HepG2 (cell line): Measurements from ENCODE around the gene STUB1. TPM values are rescaled to one million over a fixed set of nuclear protein-coding genes. Genes with fewer than 3 reads are reported as not detected.

Experiments used
- ASH2L ChIP-seq: fragments of 300-600, 200-600 bp; sonication (generic); IDR thresholded peaks from 2 replicates; pipeline ENCODE4 v1.7.0; 2017; ENCODE audit warnings: low read depth, mild to moderate bottlenecking, moderate library complexity, mixed read lengths, low read length; ENCODE audit not compliant: insufficient read length
- ATF1 ChIP-seq: IDR thresholded peaks from 2 replicates; pipeline ENCODE4 v1.6.1; 2016; ENCODE audit warnings: mild to moderate bottlenecking, control low read depth
- ATF4 ChIP-seq, 2 experiments: fragments of 450-650 bp in 1 of 2; sonication (generic) in 1 of 2; formaldehyde crosslinking; IDR thresholded peaks; 2 replicates each; pipeline versions ENCODE4 v1.5.0 to v1.8.0; 2020 to 2022; ENCODE audit warnings: mild to moderate bottlenecking in 1 of 2, missing genetic modification reagents in 1 of 2
- ATF7 ChIP-seq, 2 experiments: fragments of 450-650 bp in 1 of 2; sonication (generic) in 1 of 2; formaldehyde crosslinking in 1 of 2; IDR thresholded peaks; 2 replicates each; pipeline versions ENCODE4 v1.4.0 to v1.6.1; 2016 to 2020; ENCODE audit warnings: antibody characterized with exemption in 1 of 2, mild to moderate bottlenecking in 1 of 2, missing genetic modification reagents in 1 of 2
- CREM ChIP-seq, 2 experiments: sonication (generic) in 1 of 2; formaldehyde crosslinking in 1 of 2; IDR thresholded peaks; 2 replicates each; pipeline versions ENCODE4 v1.4.0 to v1.6.1; 2016 to 2020; ENCODE audit warnings: antibody characterized with exemption in 1 of 2, mild to moderate bottlenecking in 1 of 2, missing genetic modification reagents in 1 of 2
- HDAC6 ChIP-seq: fragments of 200-600 bp; sonication (generic); IDR thresholded peaks from 2 replicates; pipeline ENCODE4 v1.7.0; 2017; ENCODE audit warnings: mild to moderate bottlenecking, antibody characterized with exemption, low read length, low read depth
- NAIF1 ChIP-seq: sonication (generic); formaldehyde crosslinking; IDR thresholded peaks from 2 replicates; pipeline ENCODE4 v1.5.0; 2020; ENCODE audit warnings: mild to moderate bottlenecking, missing genetic modification reagents, borderline replicate concordance
- PAXIP1 ChIP-seq: sonication (generic); formaldehyde crosslinking; conservative IDR thresholded peaks from 2 replicates; pipeline ENCODE4 v1.4.0; 2020; ENCODE audit warnings: mild to moderate bottlenecking, missing genetic modification reagents, moderate library complexity
- RFX3 ChIP-seq: IDR thresholded peaks from 2 replicates; pipeline ENCODE4 v1.6.1; 2016; ENCODE audit warnings: missing biosample characterization, missing genetic modification reagents
- SALL1 ChIP-seq: sonication (generic); formaldehyde crosslinking; IDR thresholded peaks from 2 replicates; pipeline ENCODE4 v1.8.0; 2022; ENCODE audit warnings: mild to moderate bottlenecking, missing genetic modification reagents
- TRAFD1 ChIP-seq: sonication (generic); formaldehyde crosslinking; IDR thresholded peaks from 2 replicates; pipeline ENCODE4 v1.5.1; 2020; ENCODE audit warnings: missing genetic modification reagents, mild to moderate bottlenecking, borderline replicate concordance
- USF2 ChIP-seq, 2 experiments: sonication (generic) in 1 of 2; formaldehyde crosslinking in 1 of 2; IDR thresholded peaks; 2 replicates each; pipeline versions ENCODE4 v1.5.1 to v1.6.1; 2011 to 2020; ENCODE audit warnings: borderline replicate concordance in 1 of 2, low read depth in 1 of 2, low read length in 1 of 2, mild to moderate bottlenecking in 1 of 2, missing genetic modification reagents in 1 of 2, moderate library complexity in 1 of 2
- ZC3H4 ChIP-seq: sonication (generic); formaldehyde crosslinking; IDR thresholded peaks from 2 replicates; pipeline ENCODE4 v1.4.0; 2020; ENCODE audit warnings: missing genetic modification reagents, borderline replicate concordance
- ZFP36 ChIP-seq: fragments of 150-350 bp; IDR thresholded peaks from 2 replicates; pipeline ENCODE4 v1.6.1; 2018; ENCODE audit warnings: borderline replicate concordance, low read length, low read depth; ENCODE audit not compliant: partially characterized antibody
- ZNF121 ChIP-seq: sonication (generic); formaldehyde crosslinking; IDR thresholded peaks from 2 replicates; pipeline ENCODE4 v1.5.0; 2020; ENCODE audit warnings: mild to moderate bottlenecking, missing genetic modification reagents
- ZNF564 ChIP-seq: sonication (generic); formaldehyde crosslinking; IDR thresholded peaks from 2 replicates; pipeline ENCODE4 v1.8.1; 2023; ENCODE audit warnings: mild to moderate bottlenecking, missing genetic modification reagents
- ZNF720 ChIP-seq: sonication (generic); formaldehyde crosslinking; IDR thresholded peaks from 2 replicates; pipeline ENCODE4 v1.4.0; 2020; ENCODE audit warnings: missing genetic modification reagents
- ZNF724P ChIP-seq: sonication (generic); formaldehyde crosslinking; IDR thresholded peaks from 2 replicates; pipeline ENCODE4 v1.8.0; 2022; ENCODE audit warnings: missing genetic modification reagents, borderline replicate concordance
- polyA plus RNA-seq, 8 experiments: library from polyadenylated mRNA; depleted of rRNA in 3 of 8; stranded (reverse) in 7 of 8; unstranded in 1 of 8; fragments of >200 nt; fragmentation: Illumina TruSeq in 4 of 8; extraction: Trizol in 4 of 8; gene quantifications; 2 replicates each; pipeline versions ENCODE4 v1.2.1 to v1.2.3, GENCODE V29; 2011 to 2016; ENCODE audit warnings: low read depth in 4 of 8, missing spikeins in 1 of 8, mixed read lengths in 1 of 8; ENCODE audit not compliant: insufficient read depth in 1 of 8
- total RNA-seq, 5 experiments: library from RNA; depleted of rRNA; stranded (reverse); fragments of >200 nt; fragmentation: Illumina TruSeq; extraction: Trizol; gene quantifications; 2 replicates each; pipeline ENCODE4 v1.2.3, GENCODE V29; 2016; ENCODE audit warnings: low read depth in 1 of 5

Gene STUB1
- total and polyA plus RNA-seq, 2 of the 13 experiments (the other 11 are each of a cell fraction or from before 2014, with no cell fraction given): 52.9 to 78.2 TPM

GRCh38 chr16:630815-631405 is 49.3 kb upstream of the STUB1 start, which contains the start of gene WFIKKN1 (continued):
- TF ChIP-seq ZFP36: no peak
- no peak for TF ChIP-seq ZC3H4 (CRISPR knock-in tag)
- TF ChIP-seq ZNF121 (CRISPR knock-in tag): no peak
- TF ChIP-seq RFX3 (CRISPR knock-in tag): no peak
- TF ChIP-seq USF2 (IDR thresholded peaks at IDR 0.05; ENCODE audit: low read depth, low read length): no peak
- TF ChIP-seq USF2 (CRISPR knock-in tag; IDR thresholded peaks at IDR 0.05; ENCODE audit: borderline replicate concordance): no peak
- no peak for TF ChIP-seq TRAFD1 (CRISPR knock-in tag)
- no peak for TF ChIP-seq ATF1 (CRISPR knock-in tag)
- no peak for TF ChIP-seq ATF7 (IDR thresholded peaks at IDR 0.05)
- 0 out of 2 replicates have a peak, but pooled peaks have one; percentile 15 for TF ChIP-seq ATF7 (CRISPR knock-in tag; IDR thresholded peaks at IDR 0.05)
- no peak for TF ChIP-seq SALL1 (CRISPR knock-in tag)
- TF ChIP-seq ZNF724P (CRISPR knock-in tag): no peak
- no peak for TF ChIP-seq ASH2L
- no peak for TF ChIP-seq ATF4 (CRISPR knock-in tag; IDR thresholded peaks at IDR 0.05)
- TF ChIP-seq CREM (IDR thresholded peaks at IDR 0.05): no peak
- no peak for TF ChIP-seq CREM (CRISPR knock-in tag; IDR thresholded peaks at IDR 0.05)
- peak; percentile 87 for TF ChIP-seq PAXIP1 (CRISPR knock-in tag)
- 0 out of 2 replicates have a peak, but pooled peaks have one; percentile 59 for TF ChIP-seq ZNF564 (CRISPR knock-in tag)
- no peak for TF ChIP-seq HDAC6
- no peak for TF ChIP-seq NAIF1 (CRISPR knock-in tag)
- no peak for TF ChIP-seq ZNF720 (CRISPR knock-in tag)
